ENCODE measurements around the gene KDM2B.
A peak's percentile ranks its signal among the peaks of the same experiment; 100 is the strongest.
"Not testable (repeated sequence)": the region's sequence is repeated elsewhere in the genome, so short reads cannot be mapped to it uniquely, and the experiment has no call there.

KDM2B gene

GRCh38 chr12:121596526-121596925 lies 15.7 kb upstream of the KDM2B start:
- no peak for DNase-seq (ENCODE audit: low read depth)
- TF ChIP-seq POLR2A (IDR thresholded peaks at IDR 0.05; ENCODE audit: extremely low read depth, insufficient read length) (no peak), CTCF (IDR thresholded peaks at IDR 0.05; ENCODE audit: low read depth, low read length) (no peak), MAX (IDR thresholded peaks at IDR 0.05; ENCODE audit: low read depth, low read length) (no peak)
- no peak overlapping the region for H3K4me3 ChIP-seq (ENCODE audit: low read depth, low read length)

GRCh38 chr12:121595520-121595919 lies 14.7 kb upstream of the KDM2B start:
- DNase-seq (ENCODE audit: low read depth): no peak
- no peak overlapping the region for H3K4me3 ChIP-seq (ENCODE audit: low read depth, low read length)
- TF ChIP-seq POLR2A (IDR thresholded peaks at IDR 0.05; ENCODE audit: extremely low read depth, insufficient read length) (no peak), MAX (IDR thresholded peaks at IDR 0.05; ENCODE audit: low read depth, low read length) (no peak), MYC (IDR thresholded peaks at IDR 0.05; ENCODE audit: low read depth, low read length) (no peak), CTCF (IDR thresholded peaks at IDR 0.05; ENCODE audit: low read depth, low read length) (no peak)

GRCh38 chr12:121592320-121592719 lies 11.5 kb upstream of the KDM2B start:
- DNase-seq (ENCODE audit: low read depth): no peak
- TF ChIP-seq CTCF (IDR thresholded peaks at IDR 0.05; ENCODE audit: low read depth, low read length): no peak
- no peak for TF ChIP-seq POLR2A (IDR thresholded peaks at IDR 0.05; ENCODE audit: extremely low read depth, insufficient read length)
- TF ChIP-seq MAX (IDR thresholded peaks at IDR 0.05; ENCODE audit: low read depth, low read length): no peak
- TF ChIP-seq MYC (IDR thresholded peaks at IDR 0.05; ENCODE audit: low read depth, low read length): no peak
- no peak overlapping the region for H3K4me3 ChIP-seq (ENCODE audit: low read depth, low read length)

GRCh38 chr12:121590476-121591143 lies 9.8 kb upstream of the KDM2B start:
- TF ChIP-seq CTCF (IDR thresholded peaks at IDR 0.05; ENCODE audit: low read depth, low read length) (no peak), POLR2A (IDR thresholded peaks at IDR 0.05; ENCODE audit: extremely low read depth, insufficient read length) (no peak), MAX (IDR thresholded peaks at IDR 0.05; ENCODE audit: low read depth, low read length) (no peak), MYC (IDR thresholded peaks at IDR 0.05; ENCODE audit: low read depth, low read length) (no peak)
- DNase-seq (ENCODE audit: low read depth): peak; percentile 39

GRCh38 chr12:121584885-121585284 lies 4.1 kb upstream of the KDM2B start:
- not testable (repeated sequence) for DNase-seq (ENCODE audit: low read depth); H3K4me3 ChIP-seq (ENCODE audit: low read depth, low read length)

More at GRCh38 chr12:121590476-121591143, 9.8 kb upstream of the KDM2B start:
- H3K4me3 ChIP-seq (ENCODE audit: low read depth, low read length): no peak overlapping the region

- DNase-seq (ENCODE audit: low read depth); H3K4me3 ChIP-seq (ENCODE audit: low read depth, low read length): not testable (repeated sequence)
Measured at GRCh38 chr12:121583334-121583661, 2.5 kb upstream of the KDM2B start.

GRCh38 chr12:121582583-121583333 lies 1.9 kb upstream of the KDM2B start:
- DNase-seq (ENCODE audit: low read depth): peak; percentile 34
- TF ChIP-seq POLR2A (IDR thresholded peaks at IDR 0.05; ENCODE audit: extremely low read depth, insufficient read length) (no peak), CTCF (IDR thresholded peaks at IDR 0.05; ENCODE audit: low read depth, low read length) (no peak), MAX (IDR thresholded peaks at IDR 0.05; ENCODE audit: low read depth, low read length) (no peak), MYC (IDR thresholded peaks at IDR 0.05; ENCODE audit: low read depth, low read length) (no peak)
- H3K4me3 ChIP-seq (ENCODE audit: low read depth, low read length): no peak overlapping the region

All from NB4 (cell line).